Thyroid gland (tissue), 4 donors: Measurements from ENCODE around the gene ZNF804A. TPM values are rescaled to one million over a fixed set of nuclear protein-coding genes. Genes with fewer than 3 reads are reported as not detected.

ENCODE experiments used
- DNase-seq, 2 donors: peaks; one replicate each; pipeline ENCODE4 v3.0.0-alpha.2; 2019
- H3K27ac ChIP-seq, 3 donors: fragments of 200-600 bp; sonication (generic); 1 replicate in 2 of 3; 2 replicates in 1 of 3; pipeline ENCODE4 v1.5.1; 2016 to 2019; ENCODE audit warnings: mild to moderate bottlenecking in 1 of 3, moderate library complexity in 1 of 3
- H3K27me3 ChIP-seq: fragments of 200-600 bp; sonication (generic); one replicate; pipeline ENCODE4 v1.5.1; 2019
- H3K36me3 ChIP-seq, 2 donors: fragments of 200-600 bp; sonication (generic); one replicate each; pipeline ENCODE4 v1.5.1; 2016 to 2019
- H3K4me1 ChIP-seq, 2 donors: fragments of 200-600 bp; sonication (generic); one replicate each; pipeline ENCODE4 v1.5.1; 2017 to 2019
- H3K4me3 ChIP-seq, 3 donors: fragments of 200-600 bp; sonication (generic); replicated peaks in 1 of 3; 1 replicate in 2 of 3; 2 replicates in 1 of 3; pipeline ENCODE4 v1.5.1; 2016; ENCODE audit warnings: mild to moderate bottlenecking in 1 of 3
- H3K9me3 ChIP-seq: fragments of 200-600 bp; sonication (generic); one replicate; pipeline ENCODE4 v1.5.1; 2017
- POLR2A ChIP-seq, 2 donors: fragments of 450-650 bp; IDR thresholded peaks; one replicate each; pipeline ENCODE4 v1.6.1; 2017; ENCODE audit warnings: antibody characterized with exemption in 2 of 2, mild to moderate bottlenecking in 2 of 2, moderate library complexity in 1 of 2
- WGBS, 2 donors: methylation state at CpG; one replicate each; pipeline ENCODE4 v1.1.5; 2017; 5-methylcytosine and 5-hydroxymethylcytosine counted together
- intact Hi-C: fragments of 100-400 bp; cut with DNase I; formaldehyde crosslinking; loops from one replicate; pipeline ENCODE4 v1.15.1; 2023
- total RNA-seq, 4 donors: library from RNA; depleted of rRNA; stranded (reverse); fragments of >200 nt; gene quantifications; one replicate each; pipeline ENCODE4 v1.2.3, GENCODE V29; 2016
- TF ChIP-seq, protein P1 (sequence below), 6 experiments: fragments of 200-600 bp in 3 of 6; fragments of 450-650 bp in 3 of 6; sonication (generic) in 3 of 6; IDR thresholded peaks; one replicate each; pipeline ENCODE4 v1.5.1; 2016 to 2019; ENCODE audit warnings: antibody characterized with exemption in 6 of 6, mild to moderate bottlenecking in 2 of 6, inconsistent platforms in 1 of 6, moderate library complexity in 1 of 6

Gene ZNF804A
- total RNA-seq, 4 donors from 2014 or later = 0.49 to 1.2 TPM; not detected in 2

DNA sequence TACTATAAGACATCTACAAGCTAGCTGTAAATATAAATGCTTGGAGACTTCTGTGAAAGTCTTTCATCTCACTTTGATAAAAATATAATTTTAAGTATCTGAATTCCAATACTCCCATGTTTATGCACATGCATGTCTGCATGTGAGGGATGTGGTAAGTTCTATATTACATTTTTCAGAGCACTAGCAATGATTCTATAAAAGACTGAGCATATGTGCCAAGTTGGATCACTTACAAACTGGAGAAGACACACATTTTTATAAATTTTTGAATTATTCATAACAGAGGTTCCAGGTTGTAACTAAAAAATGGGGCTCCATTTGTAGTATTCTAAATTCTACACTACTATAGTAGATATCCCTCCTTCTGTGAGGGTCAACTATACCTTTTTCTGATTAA, 26.0 kb downstream of the ZNF804A start:
- H3K4me3 ChIP-seq = no peak overlapping the region
- H3K36me3 ChIP-seq = no peaks in the 10 kb centered on the region
- no peaks in the 10 kb centered on the region for H3K4me1 ChIP-seq
- TF ChIP-seq, protein P1, sequence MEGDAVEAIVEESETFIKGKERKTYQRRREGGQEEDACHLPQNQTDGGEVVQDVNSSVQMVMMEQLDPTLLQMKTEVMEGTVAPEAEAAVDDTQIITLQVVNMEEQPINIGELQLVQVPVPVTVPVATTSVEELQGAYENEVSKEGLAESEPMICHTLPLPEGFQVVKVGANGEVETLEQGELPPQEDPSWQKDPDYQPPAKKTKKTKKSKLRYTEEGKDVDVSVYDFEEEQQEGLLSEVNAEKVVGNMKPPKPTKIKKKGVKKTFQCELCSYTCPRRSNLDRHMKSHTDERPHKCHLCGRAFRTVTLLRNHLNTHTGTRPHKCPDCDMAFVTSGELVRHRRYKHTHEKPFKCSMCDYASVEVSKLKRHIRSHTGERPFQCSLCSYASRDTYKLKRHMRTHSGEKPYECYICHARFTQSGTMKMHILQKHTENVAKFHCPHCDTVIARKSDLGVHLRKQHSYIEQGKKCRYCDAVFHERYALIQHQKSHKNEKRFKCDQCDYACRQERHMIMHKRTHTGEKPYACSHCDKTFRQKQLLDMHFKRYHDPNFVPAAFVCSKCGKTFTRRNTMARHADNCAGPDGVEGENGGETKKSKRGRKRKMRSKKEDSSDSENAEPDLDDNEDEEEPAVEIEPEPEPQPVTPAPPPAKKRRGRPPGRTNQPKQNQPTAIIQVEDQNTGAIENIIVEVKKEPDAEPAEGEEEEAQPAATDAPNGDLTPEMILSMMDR (IDR thresholded peaks at IDR 0.05) = no peak
- no peak for TF ChIP-seq POLR2A (IDR thresholded peaks at IDR 0.05)
- H3K9me3 ChIP-seq = no peaks in the 10 kb centered on the region
- H3K27ac ChIP-seq = no peak overlapping the region
- DNase-seq = no peak
- intact Hi-C loops = no loop called here
- no peaks in the 10 kb centered on the region for H3K27me3 ChIP-seq

DNA sequence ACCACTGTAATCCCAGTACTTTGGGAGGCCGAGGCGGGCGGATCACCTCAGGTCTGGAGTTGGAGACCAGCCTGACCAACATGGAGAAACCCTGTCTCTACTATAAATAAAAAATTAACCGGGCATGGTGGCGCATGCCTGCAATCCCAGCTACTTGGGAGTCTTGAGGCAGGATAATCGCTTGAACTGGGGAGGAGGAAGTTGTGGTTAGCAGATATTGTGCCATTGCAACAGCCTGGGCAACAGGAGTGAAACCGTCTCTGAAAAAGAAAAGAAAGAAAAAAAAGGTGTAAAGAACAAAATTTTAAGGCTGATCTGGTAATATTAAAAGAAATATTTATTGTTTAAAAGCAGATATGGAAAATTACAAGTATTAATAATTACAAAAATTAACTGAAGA, 29.7 kb downstream of the ZNF804A start:
- 91 to 94% methylated on average over 7 of the region's 7 CpGs for WGBS, 2 donors
- no peaks in the 10 kb centered on the region for H3K27me3 ChIP-seq
- no peak overlapping the region for H3K4me3 ChIP-seq
- H3K9me3 ChIP-seq = no peaks in the 10 kb centered on the region
- intact Hi-C loops = no loop called here
- TF ChIP-seq POLR2A (IDR thresholded peaks at IDR 0.05) = no peak
- TF ChIP-seq, protein P1 (IDR thresholded peaks at IDR 0.05) = no peak
- no peak for DNase-seq
- H3K27ac ChIP-seq = no peak overlapping the region
- no peaks in the 10 kb centered on the region for H3K36me3 ChIP-seq
- H3K4me1 ChIP-seq = no peaks in the 10 kb centered on the region

DNA sequence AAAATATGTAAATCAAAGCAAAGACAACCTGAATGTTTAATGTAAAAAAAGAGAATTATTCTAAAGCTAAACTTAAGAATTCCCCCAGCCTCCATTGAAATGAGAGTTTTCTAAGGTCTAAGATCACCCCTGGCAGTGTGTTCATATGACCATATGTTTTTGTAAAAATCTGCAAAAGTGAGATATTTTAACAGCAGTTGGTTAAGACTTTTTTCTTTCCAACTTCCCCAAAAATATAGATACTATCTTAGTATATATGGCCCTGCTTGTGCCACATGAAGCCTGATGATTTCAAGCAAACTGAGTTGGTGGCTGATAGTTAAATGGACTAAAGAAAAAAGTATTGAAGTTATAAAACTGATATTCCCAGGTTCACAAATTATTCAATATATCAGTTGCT, 35.4 kb downstream of the ZNF804A start:
- H3K4me3 ChIP-seq = no peak overlapping the region
- no peaks in the 10 kb centered on the region for H3K36me3 ChIP-seq
- no peak overlapping the region for H3K27ac ChIP-seq
- intact Hi-C loops = no loop called here
- no peaks in the 10 kb centered on the region for H3K4me1 ChIP-seq
- TF ChIP-seq POLR2A (IDR thresholded peaks at IDR 0.05) = no peak
- TF ChIP-seq, protein P1 (IDR thresholded peaks at IDR 0.05) = no peak
- no peaks in the 10 kb centered on the region for H3K9me3 ChIP-seq
- H3K27me3 ChIP-seq = no peaks in the 10 kb centered on the region
- DNase-seq = no peak

DNA sequence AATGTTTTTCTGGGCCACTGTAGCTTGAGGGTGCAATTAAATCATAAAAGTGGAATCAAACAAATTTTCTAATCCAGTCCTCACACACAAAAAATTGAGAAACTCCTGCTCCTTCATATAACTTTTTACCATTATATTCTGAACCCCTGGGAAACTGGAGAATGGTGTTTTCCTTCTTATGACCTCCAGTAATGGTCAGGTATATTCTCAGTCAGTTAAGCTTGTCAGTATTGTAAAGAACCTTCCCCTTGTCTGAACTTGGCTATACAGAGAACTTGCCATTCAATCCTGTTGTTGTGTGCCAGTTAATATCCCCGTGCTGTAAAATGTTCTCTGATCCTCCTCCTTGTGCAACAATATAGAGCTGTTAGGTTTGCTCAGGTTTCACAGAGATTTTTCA, 39.5 kb downstream of the ZNF804A start:
- DNase-seq = no peak
- 68 to 74% methylated on average over 1 of the region's 1 CpG for WGBS, 2 donors
- no peak overlapping the region for H3K4me3 ChIP-seq
- TF ChIP-seq, protein P1 (IDR thresholded peaks at IDR 0.05) = no peak
- no peak for TF ChIP-seq POLR2A (IDR thresholded peaks at IDR 0.05)
- H3K36me3 ChIP-seq = no peaks in the 10 kb centered on the region
- H3K27me3 ChIP-seq = no peaks in the 10 kb centered on the region
- H3K4me1 ChIP-seq = no peaks in the 10 kb centered on the region
- no peaks in the 10 kb centered on the region for H3K9me3 ChIP-seq
- no peak overlapping the region for H3K27ac ChIP-seq
- intact Hi-C loops = no loop called here

DNA sequence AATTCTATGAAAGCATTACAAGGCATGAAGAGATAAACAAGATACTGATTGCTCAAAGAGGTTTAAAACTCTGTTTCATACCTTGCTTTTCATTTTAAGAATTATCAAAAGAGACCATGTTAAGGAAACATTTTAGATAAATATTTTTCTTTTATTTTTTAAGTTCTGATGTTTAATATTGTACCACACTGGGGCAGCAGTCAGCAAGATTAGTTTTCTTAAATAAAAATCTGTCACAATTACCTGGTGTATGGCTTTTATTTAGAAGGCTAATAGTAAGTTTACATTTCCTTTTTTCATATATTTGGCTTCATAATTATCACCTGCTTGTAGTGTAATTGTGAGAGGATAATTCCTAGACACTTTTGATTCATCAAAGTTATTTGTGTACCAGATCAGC, 46.4 kb downstream of the ZNF804A start:
- no peaks in the 10 kb centered on the region for H3K9me3 ChIP-seq
- H3K4me1 ChIP-seq = no peaks in the 10 kb centered on the region
- no peaks in the 10 kb centered on the region for H3K36me3 ChIP-seq
- DNase-seq = no peak
- TF ChIP-seq POLR2A (IDR thresholded peaks at IDR 0.05) = no peak
- TF ChIP-seq, protein P1 (IDR thresholded peaks at IDR 0.05) = no peak
- H3K27ac ChIP-seq = no peak overlapping the region
- intact Hi-C loops = no loop called here
- no peaks in the 10 kb centered on the region for H3K27me3 ChIP-seq
- H3K4me3 ChIP-seq = no peak overlapping the region
